Heart right ventricle (tissue), 16 donors: ENCODE results near the gene CAMKMT. TPM values are rescaled to one million over a fixed set of nuclear protein-coding genes. Genes with fewer than 3 reads are reported as not detected.

Experiments
- ATAC-seq, 8 donors: fragments of 200-7000 bp; cut with Tn5 transposase; one replicate each; pipeline ENCODE4 v1.9.1; 2020; ENCODE audit warnings: mild to moderate bottlenecking in 8 of 8, moderate library complexity in 8 of 8, moderate number of reproducible peaks in 1 of 8
- DNase-seq, 2 donors: peaks; one replicate each; pipeline ENCODE4 v3.0.0-alpha.2; 2020
- H3K27ac ChIP-seq, 10 donors: fragments of 200-600 bp; sonication (generic) in 2 of 10; one replicate each; pipeline versions ENCODE4 v1.5.0 to v1.8.0; 2020 to 2022; ENCODE audit warnings: mild to moderate bottlenecking in 3 of 10
- H3K27me3 ChIP-seq, 7 donors: fragments of 200-600 bp; one replicate each; pipeline ENCODE4 v1.8.0; 2021 to 2022; ENCODE audit warnings: mild to moderate bottlenecking in 2 of 7
- H3K36me3 ChIP-seq, 9 donors: fragments of 200-600 bp; sonication (generic) in 1 of 9; one replicate each; pipeline versions ENCODE4 v1.5.0 to v1.8.0; 2020 to 2022; ENCODE audit warnings: mild to moderate bottlenecking in 2 of 9
- H3K4me1 ChIP-seq, 9 donors: fragments of 200-600 bp; sonication (generic) in 1 of 9; one replicate each; pipeline versions ENCODE4 v1.5.0 to v1.8.0; 2020 to 2022; ENCODE audit warnings: mild to moderate bottlenecking in 4 of 9
- H3K4me3 ChIP-seq, 10 donors: fragments of 200-600 bp; sonication (generic) in 2 of 10; one replicate each; pipeline versions ENCODE4 v1.5.0 to v1.8.0; 2020 to 2022; ENCODE audit warnings: mild to moderate bottlenecking in 7 of 10, moderate library complexity in 2 of 10
- H3K9me3 ChIP-seq, 11 donors: fragments of 200-600 bp in 10 of 11; sonication (generic) in 2 of 11; one replicate each; pipeline versions ENCODE4 v1.5.0 to v1.8.0; 2013 to 2022; ENCODE audit warnings: mild to moderate bottlenecking in 2 of 11, control low read depth in 1 of 11, moderate library complexity in 1 of 11
- CTCF ChIP-seq, 9 donors: fragments of 200-600 bp; sonication (generic) in 2 of 9; IDR thresholded peaks; one replicate each; pipeline versions ENCODE4 v1.5.0 to v1.8.0; 2021 to 2022; ENCODE audit warnings: antibody characterized with exemption in 9 of 9, mild to moderate bottlenecking in 5 of 9, moderate library complexity in 1 of 9
- WGBS, 2 donors: extraction: QIAGEN DNeasy Blood & Tissue Kit; methylation state at CpG; one replicate each; pipeline ENCODE4 v1.1.7; 2013; ENCODE audit warnings: inconsistent platforms in 1 of 2; 5-methylcytosine and 5-hydroxymethylcytosine counted together
- intact Hi-C, 10 donors: fragments of 100-400 bp; cut with DNase I; formaldehyde crosslinking; loops; one replicate each; pipeline versions ENCODE4 v1.11.1 to v1.14.2; 2022
- polyA plus RNA-seq, 2 donors: library from polyadenylated mRNA; stranded (reverse); fragments of 200-250 nt; gene quantifications; one replicate each; pipeline ENCODE4 v1.2.3, GENCODE V29; 2013
- total RNA-seq, 10 donors: library from RNA; stranded (reverse); fragmentation: NEBNext Ultra II Directional in 3 of 10; extraction: Animal tissue kit (Norgen Biotek cat#: 25700) in 3 of 10; gene quantifications; one replicate each; pipeline versions ENCODE4 v1.2.1 to v1.2.4, GENCODE V29; 2021 to 2023
- donor health status: Arrhythmogenic right ventricular cardiomyopathy.
- donor health status: ischemic (EF 13 %, LVEDD 7.1; RV severe dilation, severe dysfunction).
- donor health status: healthy with polysubstance abuse.
- donor health status: DM: no; HTN: yes; CAD: no.
- donor health status: DM: no; HTN: no; CAD: no.
- donor health status: ischemic (EF 25% LVEDD 6.9; RV normal size, moderate dysfunction).
- donor health status: ischemic (EF 25% LVEDD 5.7; RV mildly dilated, moderate dysfunction).
- donor health status: healthy.
- donor health status: DM: yes; HTN: yes; CAD: no.
- donor health status: Ischemic cardiomyopathy.
- donor health status: ischemic (EF 35%, LVEDD 5.7; RV mildly dilated, moderate dysfunction).
- donor health status: nonischemic (EF 11% LVEDD 7.7; RV severe dilation, severe dysfunction).
- donor health status: DM: yes; HTN: yes; CAD: no.
- donor health status: PGD.
- donor health status: ischemic (EF 29% LVEDD 5.4; RV normal size, mild dysfunction).
- donor health status: nonischemic (EF 23%, LVEDD 6.1; RV moderate dilation, normal function).

CAMKMT gene
- total and polyA plus RNA-seq, 12 donors = 4.1 to 6.4 (median 4.8) TPM

GRCh38 chr2:44719562-44719961 lies 357.8 kb downstream of the CAMKMT start:
- Histone ChIP-seq H3K27me3 (no peaks in the 10 kb centered on the region), H3K36me3 (no peaks in the 10 kb centered on the region), H3K4me3 (no peak overlapping the region), H3K9me3 (no peaks in the 10 kb centered on the region), H3K27ac (no peak overlapping the region), H3K4me1 (peaks cover 0 to 6% (median 0%) of the 10 kb centered on the region in 9 donors)
- TF ChIP-seq CTCF (IDR thresholded peaks at IDR 0.05) = no peak
- intact Hi-C loops = loop anchor here in 5 of 10 donors (5.0 to 10.0 kb wide), 5 partner anchors 155 to 245 kb away; no protein-coding TSS in a partner anchor
- WGBS, 2 donors = 85 to 95% methylated on average over 2 of the region's 2 CpGs
- DNase-seq = no peak
- no peak for ATAC-seq

GRCh38 chr2:44722026-44722625 lies 360.4 kb downstream of the CAMKMT start:
- no peaks in the 10 kb centered on the region for H3K27me3 ChIP-seq
- WGBS, 2 donors = 91 to 93% methylated on average over 1 of the region's 1 CpG
- peak in 2 of 8 donors; percentile 29 to 34 for ATAC-seq
- no peak for TF ChIP-seq CTCF (IDR thresholded peaks at IDR 0.05)
- H3K4me3 ChIP-seq = no peak overlapping the region
- H3K36me3 ChIP-seq = no peaks in the 10 kb centered on the region
- no peak for DNase-seq
- intact Hi-C loops = no loop called here
- peaks cover 0 to 6% (median 0%) of the 10 kb centered on the region in 9 donors for H3K4me1 ChIP-seq
- no peak overlapping the region for H3K27ac ChIP-seq
- peaks cover 0 to 5% (median 0%) of the 10 kb centered on the region in 11 donors for H3K9me3 ChIP-seq

- ATAC-seq (no peak), DNase-seq (no peak)
- no peak overlapping the region for H3K27ac ChIP-seq
- H3K4me1 ChIP-seq = peaks cover 0 to 6% (median 0%) of the 10 kb centered on the region in 9 donors
- intact Hi-C loops = no loop called here
- 84 to 91% methylated on average over 3 of the region's 3 CpGs for WGBS, 2 donors
- no peak overlapping the region for H3K4me3 ChIP-seq
- no peak for TF ChIP-seq CTCF (IDR thresholded peaks at IDR 0.05)
- peaks cover 0 to 5% (median 0%) of the 10 kb centered on the region in 11 donors for H3K9me3 ChIP-seq
- H3K27me3 ChIP-seq = no peaks in the 10 kb centered on the region
- H3K36me3 ChIP-seq = no peaks in the 10 kb centered on the region
Measured at GRCh38 chr2:44723921-44724320, 362.2 kb downstream of the CAMKMT start.

- Histone ChIP-seq H3K27ac (no peak overlapping the region), H3K27me3 (no peaks in the 10 kb centered on the region), H3K4me3 (no peak overlapping the region), H3K9me3 (peaks cover 0 to 9% (median 0%) of the 10 kb centered on the region in 11 donors), H3K4me1 (no peaks in the 10 kb centered on the region), H3K36me3 (no peaks in the 10 kb centered on the region)
- ATAC-seq (no peak), DNase-seq (no peak)
- intact Hi-C loops = no loop called here
- TF ChIP-seq CTCF (IDR thresholded peaks at IDR 0.05) = no peak
Measured at GRCh38 chr2:44730593-44730992, 368.8 kb downstream of the CAMKMT start.
